GM21526 (cell line): ENCODE measurements around the gene C15orf61.
A peak's percentile ranks its signal among the peaks of the same experiment; 100 is the strongest.

Experiments
- ATAC-seq: cut with Tn5 transposase; IDR thresholded peaks from one replicate; pipeline ENCODE4 v1.9.1; 2021; ENCODE audit warnings: moderate library complexity; ENCODE audit not compliant: unreplicated experiment, low FRiP score

Gene C15orf61

GRCh38 chr15:67521029-67521782 lies at the start of gene C15orf61:
TSS of gene C15orf61 (plus strand) at chr15:67521131. CDS start at chr15:67521249, 118 bp downstream.
- peak; percentile 72 for ATAC-seq

DNA sequence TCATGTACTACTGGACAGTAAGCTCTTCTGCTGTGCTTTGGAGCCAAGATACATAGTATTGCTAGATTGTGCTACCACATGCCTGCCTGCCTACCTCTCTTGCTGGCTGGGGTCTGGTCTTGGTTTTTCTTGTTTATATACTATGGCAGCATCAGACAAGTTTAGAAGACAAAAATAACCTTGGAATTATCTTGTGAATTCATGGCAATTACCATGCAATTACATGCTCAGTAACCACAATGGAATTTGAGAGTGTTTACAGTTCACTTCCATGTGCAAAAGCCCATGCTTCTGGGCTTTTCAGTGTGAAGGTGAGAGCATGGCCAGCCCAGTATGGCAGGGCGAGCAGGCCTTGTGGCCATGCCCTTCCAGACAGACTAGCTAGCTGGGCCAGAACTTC lies 48.0 kb upstream of the C15orf61 start:
- no peak for ATAC-seq

DNA sequence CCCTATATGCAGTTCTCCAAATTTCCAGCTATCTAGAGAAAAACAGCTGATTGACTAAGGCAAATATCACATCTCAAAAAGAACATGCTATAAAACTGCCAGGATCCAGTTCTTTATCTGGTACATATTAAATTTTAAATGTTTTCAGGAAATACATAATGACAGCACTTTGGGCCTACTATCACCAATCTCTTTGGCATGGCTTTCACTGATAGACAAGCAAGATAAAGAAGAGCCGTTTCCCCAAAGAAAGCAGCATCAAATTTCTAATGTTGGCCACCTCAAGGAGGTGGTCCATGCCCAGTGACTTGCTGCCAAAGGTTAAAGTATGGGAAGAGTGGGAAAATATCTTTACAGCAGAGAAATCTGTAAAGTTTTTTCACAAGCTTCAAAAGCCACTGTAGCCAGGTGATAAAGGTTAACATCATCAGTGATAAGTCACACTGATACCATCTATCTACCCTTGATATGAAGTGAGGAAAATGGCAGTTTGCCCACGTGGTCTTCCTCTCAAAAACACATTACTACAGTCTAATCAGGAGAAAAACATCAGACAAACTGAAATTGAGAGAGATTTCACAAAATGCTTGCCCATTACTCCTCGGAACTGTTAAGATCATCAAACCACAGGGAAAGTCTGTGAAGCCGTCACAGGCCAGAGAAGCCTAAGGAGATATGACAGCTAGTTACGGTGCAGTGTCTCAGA lies 46.4 kb upstream of the C15orf61 start:
- no peak for ATAC-seq

GRCh38 chr15:67479781-67480505 lies 41.0 kb upstream of the C15orf61 start:
- ATAC-seq = no peak

DNA sequence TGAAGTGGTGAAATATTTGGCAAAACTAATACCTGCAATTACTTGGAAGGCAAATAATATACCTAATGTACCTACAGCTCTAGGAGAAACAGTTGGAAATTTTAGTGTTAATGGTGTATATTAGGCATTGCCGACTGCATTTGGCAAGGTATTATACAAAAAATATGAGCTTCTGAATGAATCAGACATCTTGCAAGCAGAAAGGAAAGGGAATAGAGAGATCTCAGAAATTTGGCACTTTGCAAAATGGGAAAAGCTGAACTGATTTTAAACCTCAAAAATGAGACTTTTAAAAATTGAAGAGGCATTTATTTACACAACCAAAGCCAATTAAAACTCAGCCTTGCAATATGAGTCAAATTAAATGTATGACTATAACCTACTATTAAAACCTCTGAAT lies 40.2 kb upstream of the C15orf61 start:
- ATAC-seq = no peak

- no peak for ATAC-seq
Observed at GRCh38 chr15:67481680-67482079, 39.3 kb upstream of the C15orf61 start.

DNA sequence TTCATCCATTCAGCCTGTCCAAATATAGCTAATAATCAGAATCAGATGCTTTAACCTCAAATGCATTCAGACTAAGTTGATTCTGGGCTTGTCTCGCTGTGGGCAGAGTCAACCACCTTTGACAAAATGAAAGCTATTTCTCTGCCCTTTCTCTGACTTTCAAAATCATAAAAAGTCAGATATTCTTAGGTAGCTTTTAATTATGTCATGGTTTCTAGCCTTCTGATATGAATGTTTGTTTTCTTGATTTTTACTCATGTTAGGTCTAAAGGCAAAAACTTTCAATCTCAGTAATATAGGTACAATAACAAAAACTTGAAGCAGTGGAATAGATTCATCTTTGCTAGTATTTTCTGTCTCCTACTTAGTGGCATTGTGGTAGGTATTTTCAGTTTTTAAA lies 25.3 kb upstream of the C15orf61 start:
- ATAC-seq = no peak

- no peak for ATAC-seq
Observed at GRCh38 chr15:67501177-67501835, 19.6 kb upstream of the C15orf61 start.

- no peak for ATAC-seq
Observed at GRCh38 chr15:67501836-67502461, 19.0 kb upstream of the C15orf61 start.

GRCh38 chr15:67504056-67504455 lies 16.9 kb upstream of the C15orf61 start:
- no peak for ATAC-seq

GRCh38 chr15:67504796-67505195 lies 16.1 kb upstream of the C15orf61 start:
- ATAC-seq = no peak

GRCh38 chr15:67505675-67506572 lies 15.0 kb upstream of the C15orf61 start:
- ATAC-seq = no peak

- no peak for ATAC-seq
Observed at GRCh38 chr15:67506775-67507747, 13.9 kb upstream of the C15orf61 start.

GRCh38 chr15:67508407-67508806 lies 12.5 kb upstream of the C15orf61 start:
- ATAC-seq = no peak

DNA sequence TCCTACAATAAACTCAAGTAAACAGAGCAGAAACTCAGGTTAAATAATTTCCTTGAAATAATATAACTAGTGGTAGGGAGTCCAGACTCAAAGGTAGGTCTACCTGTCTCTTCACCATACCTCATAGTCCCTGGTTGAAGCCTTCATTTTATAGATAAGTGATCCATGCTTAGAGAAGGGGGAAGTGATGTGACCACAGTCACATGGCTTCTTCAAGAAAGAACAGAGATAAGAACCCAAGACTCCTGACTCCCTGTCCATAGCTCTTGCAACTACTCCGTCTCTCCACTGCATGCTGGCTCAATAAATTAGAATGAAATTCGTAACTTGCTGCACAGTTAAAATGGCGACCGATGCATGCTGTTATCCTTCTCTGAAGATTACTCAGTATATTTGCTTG lies 11.0 kb upstream of the C15orf61 start:
- ATAC-seq = no peak

- no peak for ATAC-seq
Observed at GRCh38 chr15:67510597-67511190, 10.2 kb upstream of the C15orf61 start.

DNA sequence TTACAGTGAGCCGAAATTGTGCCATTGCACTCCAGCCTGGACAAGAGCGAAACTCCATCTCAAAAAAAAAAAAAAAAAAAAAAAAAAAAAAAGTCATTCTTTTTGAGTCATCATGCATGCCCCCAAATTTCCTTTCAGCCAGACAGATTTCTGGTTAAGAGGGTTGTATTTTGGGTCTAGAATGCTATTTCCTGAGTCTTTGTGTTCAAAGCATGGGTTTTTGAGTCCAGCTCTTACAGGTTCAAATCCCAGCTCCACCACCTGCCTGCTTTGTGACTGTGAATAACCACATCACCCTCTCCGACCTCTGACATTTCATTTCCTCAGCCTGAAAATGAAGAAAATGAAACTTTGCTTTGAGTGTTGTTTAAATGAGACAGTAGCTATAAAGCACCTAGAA lies 9.3 kb upstream of the C15orf61 start:
- ATAC-seq = no peak

- no peak for ATAC-seq
Observed at GRCh38 chr15:67512140-67512539, 8.8 kb upstream of the C15orf61 start.
